ELR (cell line): Measurements from ENCODE around the gene CWC25.

ENCODE experiments used
- DNase-seq: peaks from one replicate; pipeline ENCODE4 v3.0.0-alpha.2; 2015; ENCODE audit warnings: low read depth

CWC25 gene

GRCh38 chr17:38783227-38783626, 41.9 kb downstream of the CWC25 start:
- DNase-seq = no peak

DNA sequence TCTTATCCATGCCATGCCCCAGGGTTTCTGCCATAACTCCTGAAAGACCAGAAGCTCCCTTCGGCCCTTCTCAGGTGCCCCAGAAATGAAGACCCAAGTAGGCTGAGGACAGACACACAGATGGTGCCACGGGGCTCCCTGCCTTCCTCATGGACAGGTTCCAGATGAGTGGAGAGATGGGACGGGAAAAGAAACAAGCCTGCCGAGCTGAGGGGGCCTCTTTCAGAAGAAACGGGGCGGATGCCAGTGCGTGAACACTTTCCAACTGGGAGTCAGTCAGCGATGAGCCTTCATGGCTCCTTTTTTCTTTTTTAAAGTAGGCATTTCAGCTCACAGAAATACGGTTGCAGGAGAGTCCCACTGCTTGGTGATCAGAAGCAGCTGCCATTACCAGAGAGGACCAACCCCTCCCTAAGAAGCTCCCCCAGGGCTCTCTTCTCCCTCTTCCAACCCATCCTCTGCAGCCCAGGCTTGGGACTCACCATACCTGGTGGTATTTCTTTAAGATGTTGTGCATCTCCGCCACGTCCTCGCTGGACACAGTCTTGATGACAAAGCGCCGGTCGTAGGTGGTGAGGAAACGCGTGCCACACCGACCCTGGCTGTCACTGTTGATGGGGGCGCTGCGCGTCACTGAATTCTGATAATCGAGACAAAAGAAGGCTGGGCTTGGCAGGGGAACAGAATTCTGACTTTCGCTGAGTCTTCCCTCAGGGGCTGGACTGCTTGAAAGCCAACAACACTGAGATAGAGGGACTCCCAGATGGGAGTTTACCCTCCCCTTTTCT, 45.0 kb downstream of the CWC25 start:
- no peak for DNase-seq

GRCh38 chr17:38777641-38778250, 47.4 kb downstream of the CWC25 start:
- DNase-seq = peak; percentile 56

- no peak for DNase-seq
These were observed 51.9 kb downstream of the CWC25 start for GRCh38 chr17:38773258-38773657.

- no peak for DNase-seq
These were observed 56.7 kb downstream of the CWC25 start for GRCh38 chr17:38768417-38768816.

DNA sequence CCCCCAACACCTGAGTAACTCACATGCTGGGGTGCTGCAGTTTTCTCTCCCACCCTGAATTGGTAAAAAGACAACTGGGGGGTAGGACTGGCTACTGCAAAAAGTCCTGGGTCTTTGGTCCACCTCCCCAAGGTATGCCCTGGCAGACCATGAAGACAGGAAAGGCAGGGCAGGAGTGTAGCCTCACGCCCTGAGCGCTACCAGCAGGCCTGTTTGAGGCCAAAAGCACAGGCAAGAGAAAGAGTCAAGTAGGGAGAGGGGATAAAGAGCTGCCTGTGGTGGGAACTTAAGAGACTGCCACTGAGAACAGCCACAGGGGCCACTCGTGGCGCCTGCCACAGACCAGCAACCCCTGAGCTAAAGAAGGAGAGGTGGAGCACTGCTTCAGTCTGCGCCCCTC, 58.8 kb downstream of the CWC25 start:
- DNase-seq = no peak

DNA sequence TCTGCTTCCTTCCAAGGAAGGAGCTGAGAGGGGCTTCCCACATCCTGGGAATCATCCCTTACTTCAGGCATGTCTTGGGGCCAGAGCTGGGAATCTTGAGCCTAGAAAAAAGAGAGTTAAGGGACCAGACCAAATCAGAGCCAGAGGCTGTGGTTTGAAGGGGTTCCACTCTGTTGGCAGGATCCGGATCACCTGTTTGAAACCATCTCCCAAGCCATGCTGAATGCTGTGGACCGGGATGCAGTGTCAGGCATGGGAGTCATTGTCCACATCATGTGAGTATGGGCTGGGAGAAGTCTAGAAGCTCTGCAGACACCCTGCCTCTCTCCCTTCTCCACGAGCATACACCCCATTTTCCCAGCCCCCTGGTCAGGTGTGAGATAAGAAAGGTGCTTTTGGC, 62.9 kb downstream of the CWC25 start:
- DNase-seq = no peak

GRCh38 chr17:38761612-38762011, 63.5 kb downstream of the CWC25 start:
- peak; percentile 65 for DNase-seq

- peak; percentile 28 for DNase-seq
These were observed 72.0 kb downstream of the CWC25 start for GRCh38 chr17:38753071-38753506.

DNA sequence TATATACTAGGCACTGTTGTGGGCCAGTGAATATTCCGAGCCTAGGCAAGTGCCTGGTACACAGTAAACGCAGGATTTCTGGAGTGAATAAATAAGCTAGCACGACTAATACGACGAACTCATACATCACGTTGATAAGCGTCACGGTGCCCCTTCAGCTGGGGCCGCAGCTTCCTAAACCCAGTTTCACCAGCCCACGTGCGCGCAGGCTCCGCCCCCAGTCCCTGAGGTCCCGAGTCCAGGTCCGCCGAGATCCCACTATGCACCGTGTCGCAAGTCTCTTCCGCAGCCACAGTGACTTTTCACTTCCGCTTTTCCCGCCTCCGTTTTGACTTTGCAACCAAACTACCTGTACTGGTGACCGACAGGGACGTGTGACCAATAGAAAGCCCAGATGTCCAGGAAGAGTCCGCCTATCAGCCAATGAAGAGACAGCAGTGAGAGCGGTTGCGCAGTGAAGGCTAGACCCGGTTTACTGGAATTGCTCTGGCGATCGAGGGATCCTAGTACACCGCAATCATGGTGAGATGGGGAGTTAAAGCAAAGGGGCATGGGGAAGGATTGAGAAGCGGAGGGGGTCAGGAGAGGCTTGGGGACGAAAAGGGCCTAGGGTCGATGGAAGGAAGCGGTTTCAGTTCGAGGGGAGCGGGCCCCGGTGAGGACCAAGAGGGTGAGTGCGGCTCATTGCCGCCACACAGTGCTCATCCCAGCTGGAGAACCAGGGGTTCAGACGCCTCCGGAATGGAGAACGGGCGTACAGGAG, 72.6 kb downstream of the CWC25 start, which contains the start of gene PSMB3:
TSS of gene PSMB3 (plus strand) at position 434 of the 763 bp plus-strand sequence. CDS start at position 520, 86 bp downstream.
- peak; percentile 100 for DNase-seq

DNA sequence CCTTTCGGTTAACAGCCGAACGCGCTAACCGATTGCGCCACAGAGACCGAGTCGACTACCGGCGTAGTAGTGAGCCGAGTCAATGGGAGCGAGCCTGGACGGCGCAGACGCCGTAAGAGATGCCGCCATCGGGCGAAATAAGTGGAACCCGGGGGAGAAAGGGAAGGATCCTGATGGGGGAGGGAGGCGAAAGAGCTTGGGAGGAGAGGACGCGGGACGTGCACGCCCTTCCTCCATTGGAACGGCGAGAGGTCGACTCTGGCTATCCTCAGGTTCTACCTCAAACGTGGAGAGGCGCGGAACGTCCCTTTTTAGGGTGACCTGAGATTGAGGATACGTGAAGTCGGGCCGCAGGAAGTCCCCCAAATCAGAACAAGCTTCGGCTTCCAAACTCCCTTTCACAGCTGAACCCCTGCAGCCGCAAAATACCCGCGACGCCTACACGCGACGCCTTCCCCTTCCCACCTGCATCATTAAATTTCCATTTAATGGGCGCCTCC, 73.3 kb downstream of the CWC25 start:
- peak; percentile 88 for DNase-seq

- DNase-seq = peak; percentile 58
These were observed 73.8 kb downstream of the CWC25 start for GRCh38 chr17:38751144-38751807.
